ENCODE measurements around the gene ZSWIM9.
A peak's percentile ranks its signal among the peaks of the same experiment; 100 is the strongest.

ZSWIM9 gene

DNA sequence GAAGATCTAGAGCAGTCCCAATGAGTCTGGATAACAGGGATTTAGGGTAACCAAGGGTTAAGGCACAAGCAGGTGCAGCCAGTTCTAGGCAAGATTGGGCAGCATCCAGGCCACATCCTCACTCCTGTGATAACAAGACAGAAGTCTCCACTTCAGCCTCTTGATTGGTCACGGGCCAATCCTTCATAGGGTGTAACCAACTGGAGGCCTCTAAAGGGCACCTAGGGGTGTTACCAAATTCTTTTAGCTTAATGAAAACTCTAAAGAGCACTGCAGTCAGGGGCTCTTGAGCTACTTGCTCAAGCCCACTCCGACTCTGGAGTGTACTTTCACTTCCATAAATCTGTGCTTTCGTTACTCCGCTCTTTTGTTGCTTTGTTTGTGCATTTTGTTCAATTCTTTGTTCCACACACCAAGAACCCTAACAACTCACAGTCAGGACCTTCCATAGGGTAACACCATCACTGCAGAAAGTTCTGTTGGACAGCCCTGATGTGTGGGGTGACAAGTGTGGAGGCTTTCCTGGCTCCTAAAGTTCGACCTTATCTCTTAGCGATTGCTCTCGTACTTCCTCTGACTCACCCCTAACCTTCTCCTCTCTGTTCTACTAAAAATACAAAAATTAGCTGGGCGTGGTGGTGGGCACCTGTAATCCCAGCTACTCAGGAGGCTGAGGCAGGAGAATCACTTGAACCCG lies 36.1 kb downstream of the ZSWIM9 start:
- peaks cover 5% of the 10 kb centered on the region; the same call in 1 of the 2 replicates for H3K4me1 ChIP-seq (ENCODE audit: control insufficient read depth, insufficient read depth, low read length)
- no peak overlapping the region for H3K4me3 ChIP-seq (ENCODE audit: low read depth, low read length)
- no peak overlapping the region for H3K27ac ChIP-seq (ENCODE audit: extremely low read depth, low read depth, low read length)
- TF ChIP-seq ZNF473 (tag by site-specific recombination; IDR thresholded peaks at IDR 0.05) (no peak), ZBTB17 (tag by site-specific recombination; IDR thresholded peaks at IDR 0.05) (peak; percentile 26; the same call in 1 of the 2 replicates), ZBTB21 (tag by site-specific recombination; IDR thresholded peaks at IDR 0.05) (no peak)
- POLR2A ChIA-PET = interaction anchor here (0.6 to 1.3 kb wide), 3 partner anchors 9 to 208 kb away, joined by 3 to 6 read pairs (median 3); no protein-coding TSS in a partner anchor
- CTCF ChIA-PET = no interaction called here
- no peaks in the 10 kb centered on the region for H3K9me3 ChIP-seq (ENCODE audit: control insufficient read depth, insufficient read depth, low read depth, low read length)
- H3K36me3 ChIP-seq (ENCODE audit: control insufficient read depth in 2 of 2, insufficient read depth in 1 of 2, low read length in 2 of 2) = peaks cover 0 to 3% of the 10 kb centered on the region in 2 experiments; a peak in 2 of 3 replicates

DNA sequence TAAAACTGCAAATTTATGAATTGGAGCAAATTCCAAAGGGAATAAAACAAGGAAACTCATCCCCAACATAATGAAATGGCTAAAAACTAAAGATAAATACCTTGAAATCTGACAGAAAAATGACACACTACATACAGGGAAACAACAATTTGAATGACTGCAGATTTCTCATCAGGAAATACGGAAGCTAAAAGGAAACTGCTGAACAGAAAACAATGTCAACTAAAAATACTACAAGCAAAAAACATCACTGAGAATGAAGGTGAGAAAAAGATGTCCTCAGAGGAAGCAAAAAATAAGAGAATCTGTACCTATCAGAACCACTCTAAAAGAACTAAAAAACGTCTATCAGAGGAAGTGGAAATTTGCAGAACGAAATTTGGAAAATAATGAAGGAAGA lies 39.5 kb downstream of the ZSWIM9 start:
- TF ChIP-seq, protein P1, sequence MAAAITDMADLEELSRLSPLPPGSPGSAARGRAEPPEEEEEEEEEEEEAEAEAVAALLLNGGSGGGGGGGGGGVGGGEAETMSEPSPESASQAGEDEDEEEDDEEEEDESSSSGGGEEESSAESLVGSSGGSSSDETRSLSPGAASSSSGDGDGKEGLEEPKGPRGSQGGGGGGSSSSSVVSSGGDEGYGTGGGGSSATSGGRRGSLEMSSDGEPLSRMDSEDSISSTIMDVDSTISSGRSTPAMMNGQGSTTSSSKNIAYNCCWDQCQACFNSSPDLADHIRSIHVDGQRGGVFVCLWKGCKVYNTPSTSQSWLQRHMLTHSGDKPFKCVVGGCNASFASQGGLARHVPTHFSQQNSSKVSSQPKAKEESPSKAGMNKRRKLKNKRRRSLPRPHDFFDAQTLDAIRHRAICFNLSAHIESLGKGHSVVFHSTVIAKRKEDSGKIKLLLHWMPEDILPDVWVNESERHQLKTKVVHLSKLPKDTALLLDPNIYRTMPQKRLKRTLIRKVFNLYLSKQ (tag by site-specific recombination; IDR thresholded peaks at IDR 0.05; ENCODE audit: borderline replicate concordance) = no peak
- no peak for TF ChIP-seq ZNF423 (tag by site-specific recombination; IDR thresholded peaks at IDR 0.05)
- TF ChIP-seq ZNF555 (tag by site-specific recombination; conservative IDR thresholded peaks at IDR 0.05) = no peak
- TF ChIP-seq ZNF510 (tag by site-specific recombination; IDR thresholded peaks at IDR 0.05; ENCODE audit: insufficient replicate concordance) = no peak
- no peak for TF ChIP-seq ZNF544 (tag by site-specific recombination; IDR thresholded peaks at IDR 0.05)
- TF ChIP-seq ZNF658 (tag by site-specific recombination; IDR thresholded peaks at IDR 0.05) = no peak
- no peak for TF ChIP-seq ZNF561 (tag by site-specific recombination; IDR thresholded peaks at IDR 0.05; ENCODE audit: borderline replicate concordance)
- CTCF ChIA-PET = no interaction called here
- POLR2A ChIA-PET = no interaction called here
- no peak overlapping the region for H3K27ac ChIP-seq (ENCODE audit: extremely low read depth, low read depth, low read length)
- peaks cover 0 to 18% of the 10 kb centered on the region in 2 experiments for H3K36me3 ChIP-seq (ENCODE audit: control insufficient read depth in 2 of 2, insufficient read depth in 1 of 2, low read length in 2 of 2)
- H3K4me1 ChIP-seq (ENCODE audit: control insufficient read depth, insufficient read depth, low read length) = no peaks in the 10 kb centered on the region
- H3K9me3 ChIP-seq (ENCODE audit: control insufficient read depth, insufficient read depth, low read depth, low read length) = no peaks in the 10 kb centered on the region
- H3K4me3 ChIP-seq (ENCODE audit: low read depth, low read length) = no peak overlapping the region

DNA sequence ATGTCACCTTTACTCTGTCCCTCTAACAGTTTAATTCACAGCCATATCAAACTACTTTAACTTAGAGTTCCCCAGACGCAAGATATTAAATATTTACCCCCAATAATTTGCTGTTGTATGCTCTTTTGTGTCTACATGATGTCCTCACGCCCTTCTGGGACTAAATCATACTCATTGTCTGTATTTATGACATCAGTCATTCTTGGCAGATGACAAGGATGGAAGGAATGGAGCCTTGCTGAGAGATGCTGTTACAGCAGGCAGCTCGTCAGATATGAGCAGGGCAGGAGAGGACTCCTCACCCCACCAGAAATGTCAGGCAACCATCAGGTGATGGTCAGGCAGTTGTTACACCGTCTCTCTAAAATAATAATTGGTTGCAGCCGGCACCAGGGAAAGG lies 43.5 kb downstream of the ZSWIM9 start:
- POLR2A ChIA-PET = interaction anchor here (3.0 kb wide), 1 partner anchor 10 kb away, joined by 10 read pairs; no protein-coding TSS in a partner anchor

DNA sequence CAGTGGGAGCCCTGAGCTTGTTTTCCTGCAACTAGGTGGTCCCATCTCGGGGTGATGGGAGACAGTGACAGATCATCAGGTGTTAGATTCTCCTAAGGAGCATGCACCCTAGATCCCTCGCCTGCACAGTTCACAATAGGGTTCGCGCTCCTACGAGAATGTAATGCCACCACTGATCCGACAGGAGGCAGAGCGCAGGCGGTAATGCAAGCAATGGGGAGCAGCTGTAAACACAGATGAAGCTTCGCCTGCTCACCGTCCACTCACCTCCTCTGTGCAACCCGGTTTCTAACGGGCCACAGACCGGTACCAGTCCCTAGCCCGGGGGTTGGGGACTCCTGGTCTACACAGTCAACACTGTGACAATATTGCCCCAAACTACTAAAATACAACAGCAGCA lies 46.5 kb downstream of the ZSWIM9 start:
- peaks cover 4 to 35% of the 10 kb centered on the region in 2 experiments; a peak in 2 of 3 replicates for H3K36me3 ChIP-seq (ENCODE audit: control insufficient read depth in 2 of 2, insufficient read depth in 1 of 2, low read length in 2 of 2)
- H3K4me1 ChIP-seq (ENCODE audit: control insufficient read depth, insufficient read depth, low read length) = no peaks in the 10 kb centered on the region
- no peaks in the 10 kb centered on the region for H3K9me3 ChIP-seq (ENCODE audit: control insufficient read depth, insufficient read depth, low read depth, low read length)
- ChIA-PET CTCF (interaction anchor here (1.6 kb wide), 1 partner anchor 9 kb away, joined by 5 read pairs; no protein-coding TSS in a partner anchor), POLR2A (interaction anchor here (3.0 kb wide), 1 partner anchor 13 kb away, joined by 10 read pairs; no protein-coding TSS in a partner anchor)
- H3K4me3 ChIP-seq (ENCODE audit: low read depth, low read length) = no peak overlapping the region
- H3K27ac ChIP-seq (ENCODE audit: extremely low read depth, low read depth, low read length) = no peak overlapping the region
- TF ChIP-seq ZNF548 (tag by site-specific recombination; IDR thresholded peaks at IDR 0.05) = no peak
- peak; percentile 95 for TF ChIP-seq ZNF610 (tag by site-specific recombination; IDR thresholded peaks at IDR 0.05; ENCODE audit: borderline replicate concordance)

More for the DNA sequence above, 43.5 kb downstream of the ZSWIM9 start:
- TF ChIP-seq ZNF335 (tag by site-specific recombination; conservative IDR thresholded peaks at IDR 0.05) (no peak), ZBTB17 (tag by site-specific recombination; IDR thresholded peaks at IDR 0.05) (no peak), YY2 (tag by site-specific recombination; IDR thresholded peaks at IDR 0.05) (no peak), ZEB2 (tag by site-specific recombination; IDR thresholded peaks at IDR 0.05) (no peak), ZNF175 (tag by site-specific recombination; IDR thresholded peaks at IDR 0.05) (no peak), SETDB1 (IDR thresholded peaks at IDR 0.05; ENCODE audit: insufficient read length, low read length) (no peak), SCRT2 (tag by site-specific recombination; IDR thresholded peaks at IDR 0.05) (no peak), ZNF585B (tag by site-specific recombination; IDR thresholded peaks at IDR 0.05) (no peak)
- CTCF ChIA-PET = interaction anchor here (0.6 kb wide), 1 partner anchor 121 kb away, joined by 4 read pairs; no protein-coding TSS in a partner anchor
- Histone ChIP-seq H3K4me3 (ENCODE audit: low read depth, low read length) (no peak overlapping the region), H3K4me1 (ENCODE audit: control insufficient read depth, insufficient read depth, low read length) (no peaks in the 10 kb centered on the region), H3K9me3 (ENCODE audit: control insufficient read depth, insufficient read depth, low read depth, low read length) (no peaks in the 10 kb centered on the region), H3K27ac (ENCODE audit: extremely low read depth, low read depth, low read length) (no peak overlapping the region), H3K36me3 (ENCODE audit: control insufficient read depth in 2 of 2, insufficient read depth in 1 of 2, low read length in 2 of 2) (peaks cover 0 to 37% of the 10 kb centered on the region in 2 experiments)

Data from HEK293 (cell line).